ENCODE measurements around the gene RBM19.

RBM19 gene

GRCh38 chr12:113770389-113770865, 195.7 kb downstream of the RBM19 start:
- no peak for ATAC-seq

DNA sequence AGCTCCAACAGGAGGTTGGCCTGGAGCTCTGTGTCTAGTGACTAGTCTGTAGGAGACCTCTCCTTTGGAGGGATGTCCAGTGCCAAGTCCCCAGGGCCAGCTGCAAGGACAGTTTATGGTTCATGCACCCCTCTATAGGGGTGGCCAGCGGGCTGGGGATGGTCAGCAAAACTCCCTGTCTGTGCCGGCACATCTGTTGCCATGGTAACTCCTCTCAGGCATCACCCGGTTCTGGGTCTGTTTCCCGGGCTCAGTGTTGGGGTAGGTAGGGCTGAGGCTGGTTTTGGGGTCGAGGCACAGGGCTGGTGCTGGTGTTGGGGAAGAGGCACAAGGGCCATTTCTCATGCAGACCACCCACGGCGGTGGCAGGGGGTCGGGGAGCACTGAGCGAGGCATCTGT, 196.8 kb downstream of the RBM19 start:
- ATAC-seq: no peak

- no peak for ATAC-seq
Observed at GRCh38 chr12:113768850-113769249, 197.3 kb downstream of the RBM19 start.

DNA sequence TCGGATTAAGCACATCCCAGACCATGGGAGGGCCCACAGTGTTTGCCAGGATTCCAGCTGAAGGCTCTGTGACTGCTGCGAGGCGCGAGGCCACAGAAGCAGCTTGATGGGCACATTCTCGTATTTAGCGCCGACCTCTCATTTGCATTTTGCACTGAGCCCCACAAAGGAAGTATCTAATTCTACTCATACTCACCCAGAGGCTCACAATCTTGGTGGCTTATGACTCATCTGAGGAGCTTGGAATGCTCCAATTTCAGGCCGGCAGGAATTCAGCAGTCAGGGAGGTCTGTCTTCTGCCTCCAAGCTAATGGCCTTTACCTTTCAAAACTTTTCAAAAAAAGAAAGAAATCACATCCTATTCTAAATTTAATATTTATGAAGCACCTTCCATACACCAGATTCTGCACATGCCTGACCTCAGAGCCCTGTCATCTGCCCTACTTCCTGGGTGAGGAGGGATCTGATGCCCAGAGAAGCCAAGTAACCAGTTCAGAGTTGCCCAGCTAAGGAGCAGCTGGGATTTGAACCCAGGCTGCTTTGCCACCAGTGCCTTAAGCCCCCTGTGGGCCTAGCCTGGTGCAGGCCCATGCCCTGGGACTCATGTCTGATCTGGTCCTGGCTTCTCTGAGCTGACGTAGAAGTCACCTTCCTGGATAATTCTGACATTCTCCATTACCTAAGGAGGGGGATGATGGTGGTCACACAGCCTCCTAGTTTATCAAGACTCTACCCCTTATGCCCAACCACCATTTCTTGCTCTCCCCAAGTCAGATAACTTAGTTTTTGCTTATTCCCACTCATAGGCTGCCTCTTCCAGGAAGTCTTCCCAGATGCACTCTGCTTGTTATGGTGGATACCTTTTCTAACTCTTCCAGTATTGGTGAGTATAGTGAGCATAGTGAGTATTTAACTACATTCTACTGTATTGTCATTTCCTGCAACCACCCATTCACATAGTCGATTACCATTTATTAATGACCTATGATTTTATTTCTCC, 198.9 kb downstream of the RBM19 start:
- ATAC-seq: no peak

Measured in activated CD4-positive, CD25-positive, alpha-beta regulatory T cell treated with anti-CD3 and anti-CD28 coated beads, Interleukin-2, amount 50 U/mL, for 24 hours (primary cell).